ENCODE results near the gene LTC4S.

The LTC4S gene

DNA sequence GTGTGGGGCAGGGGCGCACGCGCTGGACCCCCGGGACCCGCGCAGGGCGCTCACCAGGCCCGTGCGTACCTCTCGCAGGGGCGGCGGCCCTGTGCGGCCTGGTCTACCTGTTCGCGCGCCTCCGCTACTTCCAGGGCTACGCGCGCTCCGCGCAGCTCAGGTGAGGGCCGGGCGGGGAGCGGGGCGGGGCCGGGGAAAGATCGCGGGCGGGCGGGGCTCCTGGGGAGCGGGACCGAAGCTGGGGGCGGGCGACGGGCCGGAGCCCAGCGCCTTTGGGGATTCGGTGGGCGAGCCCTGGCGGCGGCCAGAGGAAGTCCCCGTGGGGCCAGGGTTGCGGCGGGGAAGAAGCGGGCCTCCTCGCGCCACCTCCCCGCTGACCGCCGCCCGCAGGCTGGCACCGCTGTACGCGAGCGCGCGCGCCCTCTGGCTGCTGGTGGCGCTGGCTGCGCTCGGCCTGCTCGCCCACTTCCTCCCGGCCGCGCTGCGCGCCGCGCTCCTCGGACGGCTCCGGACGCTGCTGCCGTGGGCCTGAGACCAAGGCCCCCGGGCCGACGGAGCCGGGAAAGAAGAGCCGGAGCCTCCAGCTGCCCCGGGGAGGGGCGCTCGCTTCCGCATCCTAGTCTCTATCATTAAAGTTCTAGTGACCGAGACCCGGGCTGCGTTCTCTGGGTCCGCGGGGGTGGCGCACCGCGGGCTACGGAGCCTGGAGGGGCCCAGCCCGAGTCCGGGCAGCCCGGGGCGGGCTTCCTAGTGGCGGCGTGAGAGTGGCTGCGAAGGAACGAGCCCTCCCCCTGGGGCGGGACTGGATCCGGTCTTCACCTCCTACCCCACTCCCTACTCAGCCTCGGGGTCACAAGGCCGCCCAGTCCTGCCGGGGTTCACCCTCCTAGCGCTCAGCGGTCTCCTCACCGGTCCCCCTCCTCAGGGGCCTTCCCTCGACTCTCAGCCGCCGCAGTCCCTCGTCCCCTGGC, 2.4 kb downstream of the LTC4S start:
- peak; percentile 37 to 77 for DNase-seq

DNA sequence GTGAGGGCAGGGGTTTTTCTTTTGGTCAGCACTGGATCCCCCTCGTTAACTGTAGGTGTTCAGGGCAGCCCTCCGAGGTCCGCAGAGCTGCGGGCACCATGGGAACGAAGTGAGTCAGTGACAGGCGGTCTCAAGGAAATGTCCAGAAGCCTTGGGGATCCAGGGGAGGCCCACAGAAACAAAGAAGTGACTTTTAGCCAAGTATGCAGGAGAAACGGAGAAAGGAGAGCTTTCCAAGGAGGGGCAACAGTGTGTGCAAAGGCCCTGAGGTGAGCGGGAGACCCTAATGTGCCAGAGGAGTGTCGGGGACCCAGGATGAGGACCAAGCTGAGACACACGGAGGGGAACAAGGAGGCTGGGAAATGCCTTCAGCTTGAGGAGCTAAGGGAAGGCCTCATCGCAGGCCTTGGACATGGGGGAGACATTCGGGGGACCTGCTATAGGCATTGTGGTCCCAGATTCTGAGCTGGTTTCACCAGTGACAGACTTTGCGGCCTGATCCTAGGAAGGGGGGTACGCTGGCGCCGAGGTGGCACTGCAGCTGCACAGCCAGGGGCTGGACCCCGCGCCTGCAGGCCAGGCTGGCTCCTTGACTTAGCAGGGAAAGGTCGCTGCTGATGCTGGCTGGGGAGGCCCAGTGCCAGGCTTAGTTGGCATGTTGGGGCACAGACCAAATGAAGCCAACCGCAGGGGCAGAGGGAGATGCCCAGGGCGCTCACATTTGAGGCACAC, 3.3 kb downstream of the LTC4S start:
- no peak for DNase-seq

DNA sequence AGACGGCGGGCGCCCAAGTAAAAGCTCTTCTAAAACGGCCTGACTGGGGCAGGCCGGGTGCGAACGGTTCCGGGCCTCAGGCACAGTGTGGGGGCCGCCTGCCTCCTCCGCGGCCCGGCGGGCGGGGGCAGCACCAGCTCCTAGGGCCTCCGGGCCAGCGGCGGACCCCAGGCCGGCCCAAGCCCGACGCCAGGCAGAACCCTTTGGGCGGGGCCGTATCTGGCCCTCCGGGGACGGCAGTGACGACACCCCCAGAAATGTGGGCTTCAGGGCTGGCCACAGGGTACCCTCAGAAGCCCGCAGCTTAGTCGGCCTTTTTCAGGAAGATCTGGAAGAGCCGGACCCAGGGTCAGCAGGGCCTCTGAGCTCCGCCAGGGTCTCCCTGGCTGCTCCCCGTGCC, 4.0 kb downstream of the LTC4S start:
- DNase-seq: no peak

DNA sequence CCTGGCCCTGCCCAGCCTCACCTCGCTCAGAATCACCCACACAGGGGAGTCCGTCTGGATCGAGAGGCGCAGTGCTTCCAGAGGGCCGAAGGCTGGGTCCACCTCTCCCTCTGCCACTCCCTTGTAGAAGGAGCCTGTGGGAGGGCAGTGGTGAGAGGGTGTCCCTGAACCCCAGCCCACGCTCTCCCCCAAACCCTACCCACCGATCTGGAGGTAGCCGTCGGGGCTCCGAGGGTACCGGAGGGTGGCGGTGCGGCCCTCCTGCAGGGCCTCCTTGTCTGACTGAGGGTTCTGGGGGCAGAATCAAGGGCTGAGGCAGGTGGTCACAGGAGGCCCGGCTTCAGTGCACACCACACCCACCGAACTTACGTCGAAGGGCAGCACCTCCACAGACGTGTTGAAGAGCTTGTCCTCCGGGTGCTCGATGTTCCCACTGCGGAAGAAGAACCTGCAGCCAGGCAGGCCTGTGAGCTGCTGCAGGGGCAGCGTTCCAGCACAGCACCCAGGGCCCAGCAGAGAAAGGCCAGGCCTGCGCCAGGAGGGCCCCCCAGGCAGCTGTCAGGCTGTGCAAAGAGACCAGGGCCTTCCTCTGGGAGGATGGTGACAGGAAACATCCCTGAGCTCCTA, 4.5 kb downstream of the LTC4S start:
- no peak for DNase-seq

DNA sequence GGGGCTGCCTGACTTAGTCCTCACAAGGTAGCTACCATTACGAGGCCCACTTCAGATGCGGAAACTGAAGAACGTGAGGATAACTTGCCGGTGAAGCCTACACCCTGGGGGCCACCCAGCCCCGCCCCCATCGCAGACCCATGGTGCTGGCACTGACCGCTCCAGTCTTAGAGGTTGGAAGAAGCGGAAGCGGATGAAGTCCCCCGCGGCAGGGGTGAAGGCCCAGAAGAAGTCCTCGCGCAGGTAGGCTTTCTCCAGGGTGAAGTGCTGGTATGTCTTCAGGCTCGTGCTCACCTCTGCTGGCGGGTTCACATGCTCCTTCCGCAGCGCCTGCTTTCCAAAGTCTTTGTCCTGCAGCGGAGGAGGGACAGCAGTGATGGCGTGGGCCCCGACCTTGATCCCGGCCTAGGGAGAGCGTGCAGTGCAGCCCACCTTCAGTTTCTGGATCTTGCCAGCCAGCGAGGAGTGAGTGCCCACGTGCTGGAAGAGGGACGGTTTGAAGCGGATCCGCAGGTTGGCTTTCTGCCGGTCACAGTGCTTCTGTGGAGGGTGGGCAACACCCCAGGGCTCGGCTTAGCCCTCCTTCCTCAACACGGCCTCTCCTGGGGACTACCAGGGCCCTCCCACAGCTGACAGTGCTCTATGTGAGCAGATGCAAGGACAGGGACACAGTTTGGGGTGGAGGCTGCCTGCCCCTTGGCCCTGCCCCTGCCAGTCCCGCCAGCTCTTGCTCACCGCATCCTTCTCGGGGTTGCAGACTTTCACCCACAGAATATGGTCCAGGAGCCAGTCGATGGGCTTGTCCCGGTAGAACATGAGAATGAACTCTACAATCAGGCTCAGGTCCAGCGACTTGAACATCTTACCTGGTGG, 5.2 kb downstream of the LTC4S start:
- no peak for DNase-seq

DNA sequence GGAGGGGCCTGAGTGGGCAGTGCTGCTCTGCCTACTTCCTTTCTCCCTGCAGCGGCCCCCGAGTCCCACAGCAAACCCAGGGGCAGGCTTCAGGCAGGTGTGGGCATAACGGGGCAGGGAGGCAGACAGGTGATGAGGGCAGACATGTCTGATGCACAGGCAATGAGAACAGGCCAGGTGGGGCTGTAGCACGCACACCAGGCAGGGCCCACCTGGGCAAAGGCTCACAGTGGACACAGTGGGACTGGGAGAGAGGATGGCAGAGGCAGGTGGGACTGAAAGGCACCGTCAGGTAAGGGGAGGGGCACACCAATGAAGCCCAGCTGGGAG, 5.8 kb downstream of the LTC4S start:
- no peak for DNase-seq

DNA sequence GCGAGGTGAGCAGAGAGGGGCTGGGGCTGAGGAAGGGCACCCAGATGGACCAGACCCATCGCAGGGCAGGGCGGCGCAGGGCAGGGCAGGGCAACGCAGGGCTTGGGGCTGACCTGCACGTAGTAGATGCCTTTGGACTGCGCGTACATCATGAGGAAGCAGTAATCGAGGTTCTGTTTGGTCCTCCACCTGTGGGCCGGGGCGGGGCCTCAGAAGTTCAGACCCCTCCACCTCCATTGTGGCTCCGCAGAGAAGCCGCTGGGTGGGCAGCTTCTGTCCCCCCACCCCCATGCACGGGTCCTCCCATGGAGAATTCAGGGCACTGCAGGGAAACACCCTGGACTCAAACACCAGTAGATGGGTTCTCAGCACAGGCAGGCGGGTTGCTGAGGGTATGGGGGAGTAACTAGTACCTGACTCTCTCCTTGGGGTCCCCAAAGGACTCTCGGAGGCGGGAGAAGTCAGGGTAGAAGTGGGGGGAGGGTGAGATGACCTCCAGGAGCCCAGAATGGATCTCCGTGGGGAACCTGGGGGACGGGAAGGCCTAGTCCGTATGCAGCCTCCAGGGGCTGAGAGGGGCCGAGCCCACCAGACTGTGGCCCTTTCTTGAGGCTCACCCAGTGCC, 6.4 kb downstream of the LTC4S start:
- no peak for DNase-seq

DNA sequence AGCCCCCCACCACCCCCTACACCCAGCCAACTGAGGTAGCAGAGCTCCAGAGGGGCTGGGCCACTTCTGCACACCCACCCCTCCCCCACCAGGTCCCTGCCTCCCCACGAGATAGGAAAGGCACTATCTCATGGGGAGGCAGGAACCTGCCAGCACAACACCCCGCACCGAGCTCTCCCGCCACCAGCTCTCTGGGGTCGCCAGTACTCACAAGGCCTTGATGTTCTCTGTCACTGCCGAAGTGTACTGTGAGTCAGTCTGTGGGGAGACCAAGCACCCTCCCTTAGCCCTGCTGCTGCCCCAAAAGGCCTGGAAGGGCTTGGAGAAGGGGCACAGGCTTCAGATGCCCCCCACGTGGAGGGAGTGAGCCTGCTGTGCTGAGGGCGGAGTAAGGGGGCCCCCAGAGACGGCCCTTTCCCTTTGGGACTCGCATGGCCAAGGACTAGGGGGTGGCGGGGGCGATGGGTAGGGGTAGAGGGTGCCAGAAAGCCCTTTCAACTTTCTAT, 7.0 kb downstream of the LTC4S start:
- DNase-seq: no peak

DNA sequence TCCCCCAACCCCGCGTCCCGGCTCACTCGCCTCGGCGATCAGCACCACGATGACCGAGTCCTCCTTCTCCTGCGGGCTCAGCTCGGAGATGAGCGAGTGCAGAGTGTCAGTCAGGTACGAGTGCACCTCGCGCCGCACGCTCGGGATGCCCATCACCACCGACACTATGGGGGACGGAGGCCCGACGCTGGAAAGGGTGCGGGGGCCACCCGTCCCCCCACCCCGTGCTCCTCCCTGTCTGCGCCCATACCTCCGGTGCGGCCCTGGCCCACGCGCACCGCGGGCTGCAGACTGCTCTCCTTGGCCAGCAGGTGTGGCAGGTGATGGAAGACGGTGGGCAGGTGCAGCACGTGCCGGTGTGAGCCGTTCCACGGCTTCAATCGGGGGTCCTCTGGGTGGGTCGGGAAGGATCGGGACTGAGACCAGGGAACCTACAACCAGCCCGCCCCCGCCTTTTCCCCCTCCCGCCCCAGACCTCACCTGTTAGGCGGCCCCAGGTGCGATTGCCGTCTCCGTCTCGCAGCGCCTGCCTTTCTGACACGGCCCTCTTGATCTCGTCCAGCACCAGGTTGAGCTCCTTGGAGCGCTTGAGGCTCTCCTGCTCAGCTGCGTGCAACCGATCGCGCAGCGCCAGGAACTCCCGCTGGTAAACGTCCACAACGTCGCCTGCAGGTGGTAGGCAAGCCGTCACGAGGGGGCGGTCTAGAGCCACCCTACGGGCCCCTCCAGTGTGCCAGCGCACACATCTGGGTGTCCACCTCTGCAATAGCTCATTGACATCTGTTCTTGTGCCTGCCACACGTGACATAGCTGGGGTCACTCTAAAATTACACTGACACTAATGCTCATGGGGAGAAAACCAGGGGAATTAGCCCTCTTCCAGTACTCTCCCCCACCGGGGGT, 7.8 kb downstream of the LTC4S start:
- DNase-seq: no peak

DNA sequence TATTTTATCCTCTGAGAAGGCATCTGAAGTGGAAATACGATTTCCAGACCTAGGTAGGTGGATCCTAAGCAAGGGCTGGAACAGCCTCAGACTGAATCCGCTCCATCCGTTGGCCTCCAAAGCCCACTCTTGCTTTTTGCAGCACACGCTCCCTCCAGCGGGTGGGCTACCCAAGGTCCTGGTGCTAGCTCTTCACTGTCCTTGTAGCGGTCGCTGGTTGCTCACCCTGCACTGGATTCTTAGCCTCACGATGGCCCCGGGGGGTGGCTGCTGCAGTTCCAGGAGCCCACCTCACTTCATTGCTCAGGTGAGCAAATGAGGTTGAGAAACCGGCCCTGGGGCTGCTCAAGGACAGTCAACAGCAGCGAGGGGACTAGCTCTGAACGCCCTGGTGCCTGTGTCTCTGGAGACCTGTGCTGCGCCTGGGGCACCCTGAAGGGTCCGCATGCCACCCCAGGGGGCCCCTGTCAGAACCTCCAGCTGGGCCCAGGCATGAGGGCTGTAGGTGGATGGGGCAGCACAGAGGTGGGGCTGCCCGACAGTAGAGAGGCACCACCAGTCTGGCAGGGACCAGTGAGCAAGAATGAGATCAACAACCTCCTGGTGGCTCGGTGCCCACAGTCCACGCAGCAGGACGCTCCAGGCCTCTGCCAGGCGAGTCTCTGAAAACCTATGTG, 8.6 kb downstream of the LTC4S start:
- DNase-seq: no peak

DNA sequence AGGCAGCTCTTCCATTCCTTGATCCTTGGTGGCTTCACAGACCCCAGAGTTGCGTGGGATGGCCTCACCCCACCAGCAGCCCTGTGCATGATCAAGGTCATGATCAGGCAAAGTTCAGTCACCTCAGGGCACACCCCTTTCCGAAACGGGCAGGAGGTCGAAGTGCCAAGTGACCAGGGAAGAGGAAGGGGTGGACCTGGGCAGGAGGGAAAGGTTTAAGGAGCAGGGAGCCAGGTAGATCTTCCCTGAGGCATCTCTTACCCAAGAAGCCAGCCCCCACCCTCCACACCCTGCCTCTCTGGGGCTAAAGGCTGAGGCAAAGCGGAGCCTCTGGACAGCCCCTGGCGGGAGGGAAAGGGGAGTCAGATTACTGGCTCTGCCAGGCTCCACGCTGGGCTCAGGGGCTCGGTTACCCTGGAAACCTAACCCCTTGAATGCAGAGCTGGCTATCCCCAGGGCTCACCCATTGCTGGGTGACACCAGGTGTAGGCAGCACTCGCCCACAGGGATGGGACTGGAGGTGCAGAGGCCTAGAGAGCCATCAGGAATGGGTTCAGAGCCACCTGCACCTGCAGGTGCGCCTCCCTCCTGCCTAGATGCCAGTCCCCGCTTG, 9.3 kb downstream of the LTC4S start:
- no peak for DNase-seq

DNA sequence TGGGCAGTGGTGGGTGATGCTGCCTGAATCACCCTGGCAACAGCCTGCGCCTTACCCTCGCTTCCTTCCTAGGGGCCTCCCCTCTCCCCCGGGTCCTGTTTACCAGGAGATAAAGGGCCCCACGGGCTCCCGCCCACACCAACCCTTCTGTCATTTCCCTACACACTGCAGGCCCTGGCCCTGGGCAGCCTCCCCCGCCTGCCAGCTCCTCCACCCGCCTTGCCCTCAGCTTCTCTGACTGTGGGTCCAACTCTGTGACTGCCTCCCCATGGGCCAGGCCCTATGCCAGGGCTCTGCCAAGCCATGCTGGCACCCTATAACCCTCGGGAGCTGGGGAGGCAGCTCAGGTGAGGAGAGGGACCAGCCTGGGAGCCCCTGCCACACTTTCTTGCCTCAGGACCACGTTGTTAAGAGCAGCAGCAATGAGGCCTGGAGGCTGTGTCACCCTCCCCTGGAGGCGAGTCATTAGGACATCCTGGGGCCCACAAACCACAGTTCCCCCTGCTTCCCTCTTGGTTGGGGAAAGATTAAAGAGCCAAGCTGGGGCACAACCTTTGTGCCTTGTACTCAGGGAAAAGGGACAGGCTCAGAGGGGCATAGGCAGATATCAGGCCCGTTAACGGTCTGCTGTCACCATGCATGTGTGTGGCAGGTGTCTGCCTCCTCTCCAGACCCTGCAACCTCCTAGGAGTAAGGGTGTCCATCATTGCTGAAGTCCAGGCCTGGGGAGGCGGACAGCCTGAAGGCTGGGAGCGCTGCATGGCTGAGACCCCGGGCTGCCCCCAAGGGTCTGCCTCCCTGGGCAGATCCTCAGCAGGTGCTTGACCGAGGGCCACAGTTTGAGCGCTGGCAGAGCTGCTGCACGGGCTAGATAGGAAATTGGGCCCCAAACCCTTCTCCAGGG, 10.1 kb downstream of the LTC4S start:
- DNase-seq: peak in 1 of 2 experiments; percentile 16

DNA sequence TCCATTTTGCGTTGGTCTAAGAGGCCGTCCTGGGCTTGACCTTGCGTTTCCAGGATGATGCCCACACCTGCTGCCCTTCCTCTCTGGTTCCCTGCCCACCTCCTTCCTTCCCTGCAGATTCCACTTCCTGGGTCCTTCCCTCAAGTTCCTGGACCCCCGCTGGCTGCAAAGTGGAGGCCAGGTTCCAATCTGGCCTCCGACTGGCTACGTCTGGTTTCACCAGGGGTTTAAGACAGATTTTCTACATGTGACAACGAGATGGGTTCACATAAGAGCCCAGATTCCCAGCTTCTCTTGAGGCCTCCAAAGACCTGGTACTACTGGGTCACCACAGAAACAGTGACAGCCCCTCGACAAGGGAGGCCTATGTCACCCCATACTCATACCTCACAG, 10.8 kb downstream of the LTC4S start:
- no peak for DNase-seq

DNA sequence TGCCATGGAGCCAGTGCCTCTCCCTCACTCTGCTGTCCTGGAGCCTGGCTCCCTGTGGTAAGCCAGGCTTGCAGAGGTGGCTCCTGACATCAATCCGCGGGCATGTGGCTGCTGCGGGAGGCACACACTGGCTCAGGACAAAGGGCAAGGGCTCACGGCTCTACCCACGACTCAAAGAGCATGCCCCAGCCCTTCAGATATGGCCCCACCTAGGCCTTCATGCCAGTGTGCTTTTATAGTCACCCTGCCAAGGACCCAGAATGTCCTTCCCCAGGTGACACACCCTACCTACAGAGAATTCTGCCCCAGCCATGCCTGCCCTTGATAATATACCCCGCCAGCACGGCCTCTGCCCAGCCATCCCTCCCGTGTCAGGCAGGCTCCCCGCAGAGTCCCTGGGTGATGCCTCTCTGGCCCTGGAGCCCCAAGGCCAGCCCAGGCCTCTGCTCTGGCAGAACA, 11.3 kb downstream of the LTC4S start:
- DNase-seq: no peak

DNA sequence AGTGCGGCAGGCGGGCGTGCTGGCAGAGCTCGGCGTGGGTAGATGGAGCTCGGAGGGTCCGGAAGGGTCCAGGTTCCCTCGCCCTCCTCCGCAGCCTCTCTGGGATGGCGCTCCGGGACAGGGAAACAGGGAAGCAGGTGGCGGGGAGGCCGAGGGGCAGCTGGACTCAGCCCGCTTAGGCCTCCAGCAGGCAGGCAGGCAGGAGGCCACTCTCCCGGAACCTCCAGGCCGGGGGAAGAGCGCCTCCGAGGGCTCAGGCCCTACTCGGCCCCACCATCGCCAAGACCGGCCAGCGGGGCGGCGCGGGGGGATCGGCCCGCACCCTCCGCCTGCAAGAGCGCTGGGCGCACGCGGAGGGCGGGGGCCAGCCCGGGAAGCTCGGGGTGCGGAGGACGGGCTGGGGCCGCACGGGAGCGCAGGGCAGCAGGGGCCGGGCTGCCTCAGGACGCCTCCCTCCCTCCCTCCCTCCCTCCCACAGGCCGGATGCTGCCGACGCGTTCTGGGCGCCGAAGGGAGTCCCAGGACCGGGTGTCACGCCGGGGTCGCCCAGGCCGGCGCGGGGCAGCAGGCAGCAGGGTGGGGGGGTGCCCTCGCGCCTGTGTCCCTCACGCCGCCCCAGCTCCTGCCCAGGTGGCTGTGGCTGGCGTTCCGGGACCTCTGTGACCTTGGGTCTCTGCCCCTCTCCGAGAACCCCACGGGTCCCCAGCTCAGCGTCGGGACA, 11.9 kb downstream of the LTC4S start:
- DNase-seq: peak in 1 of 2 experiments; percentile 32

DNA sequence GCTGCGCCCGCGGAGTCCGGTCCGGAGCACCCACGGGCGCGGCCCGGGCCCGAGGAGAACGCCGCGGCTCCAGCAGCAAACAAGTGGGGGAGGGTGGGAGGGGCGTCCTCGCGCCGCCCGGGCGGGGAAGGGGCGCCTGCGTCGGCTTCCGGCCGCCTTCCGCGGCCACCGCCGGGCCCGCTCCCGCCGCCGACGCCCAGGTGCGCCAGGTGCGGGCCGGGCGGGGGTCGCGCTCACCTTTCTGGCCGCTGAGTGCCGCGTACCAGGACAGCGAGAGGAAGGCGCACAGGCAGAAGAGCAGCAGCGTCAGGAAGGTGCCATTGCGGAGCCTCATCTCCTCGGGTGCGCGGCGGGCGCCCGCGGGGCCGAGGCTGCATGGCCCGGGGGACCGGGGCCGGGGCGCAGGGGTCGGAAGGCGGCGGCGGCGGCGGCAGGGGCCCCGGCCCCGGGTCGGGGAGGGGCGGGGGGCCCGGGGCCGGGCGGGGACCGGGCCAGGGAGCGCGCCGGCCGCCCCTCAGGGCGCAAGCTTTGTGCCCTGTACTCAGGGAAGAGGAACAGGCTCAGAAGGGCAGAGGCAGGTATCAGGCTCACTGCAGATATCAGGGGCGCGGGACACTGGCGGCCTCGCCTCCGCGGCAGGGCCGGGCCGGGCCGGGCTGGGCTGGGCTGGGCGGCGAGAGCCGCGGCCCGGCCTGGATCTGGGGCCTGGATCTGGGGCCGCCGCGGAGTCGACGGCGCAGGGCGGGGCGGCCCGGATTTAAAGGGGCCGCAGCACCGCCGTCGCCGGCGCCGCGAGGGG, 12.7 kb downstream of the LTC4S start, which contains the start of gene MGAT4B:
TSS of gene MGAT4B (minus strand) at position 617 of the 799 bp plus-strand sequence. CDS start at position 334, 283 bp downstream.
- DNase-seq: peak in 1 of 2 experiments; percentile 61

Measured in SW 1271 (cell line).